ENCODE results near the gene TCHHL1. TPM values are rescaled to one million over a fixed set of nuclear protein-coding genes. Genes with fewer than 3 reads are reported as not detected.
A peak's percentile ranks its signal among the peaks of the same experiment; 100 is the strongest.

The TCHHL1 gene
- total RNA-seq, 3 donors from 2014 or later, result not detected

- peak; percentile 89 for ATAC-seq
- Histone ChIP-seq H3K4me1 (ENCODE audit: low read depth) (peaks cover 21% of the 10 kb centered on the region), H3K9me3 (no peaks in the 10 kb centered on the region), H3K4me3 (peak within 1 kb of the TSS; percentile 31), H3K36me3 (ENCODE audit: low read depth) (no peaks in the 10 kb centered on the region)
- TF ChIP-seq, protein P1, sequence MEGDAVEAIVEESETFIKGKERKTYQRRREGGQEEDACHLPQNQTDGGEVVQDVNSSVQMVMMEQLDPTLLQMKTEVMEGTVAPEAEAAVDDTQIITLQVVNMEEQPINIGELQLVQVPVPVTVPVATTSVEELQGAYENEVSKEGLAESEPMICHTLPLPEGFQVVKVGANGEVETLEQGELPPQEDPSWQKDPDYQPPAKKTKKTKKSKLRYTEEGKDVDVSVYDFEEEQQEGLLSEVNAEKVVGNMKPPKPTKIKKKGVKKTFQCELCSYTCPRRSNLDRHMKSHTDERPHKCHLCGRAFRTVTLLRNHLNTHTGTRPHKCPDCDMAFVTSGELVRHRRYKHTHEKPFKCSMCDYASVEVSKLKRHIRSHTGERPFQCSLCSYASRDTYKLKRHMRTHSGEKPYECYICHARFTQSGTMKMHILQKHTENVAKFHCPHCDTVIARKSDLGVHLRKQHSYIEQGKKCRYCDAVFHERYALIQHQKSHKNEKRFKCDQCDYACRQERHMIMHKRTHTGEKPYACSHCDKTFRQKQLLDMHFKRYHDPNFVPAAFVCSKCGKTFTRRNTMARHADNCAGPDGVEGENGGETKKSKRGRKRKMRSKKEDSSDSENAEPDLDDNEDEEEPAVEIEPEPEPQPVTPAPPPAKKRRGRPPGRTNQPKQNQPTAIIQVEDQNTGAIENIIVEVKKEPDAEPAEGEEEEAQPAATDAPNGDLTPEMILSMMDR (IDR thresholded peaks at IDR 0.05), result no peak
- DNase-seq, result peak; percentile 94 to 96 (median 95)
- intact Hi-C loops (cut with DNase I, micrococcal nuclease), result no loop called here
These were observed 52.3 kb downstream of the TCHHL1 start, which contains the start of gene S100A11 for GRCh38 chr1:152036267-152037216. S100A11 (minus strand) TSS chr1:152037004; CDS start chr1:152036915, 89 bp downstream.

DNA sequence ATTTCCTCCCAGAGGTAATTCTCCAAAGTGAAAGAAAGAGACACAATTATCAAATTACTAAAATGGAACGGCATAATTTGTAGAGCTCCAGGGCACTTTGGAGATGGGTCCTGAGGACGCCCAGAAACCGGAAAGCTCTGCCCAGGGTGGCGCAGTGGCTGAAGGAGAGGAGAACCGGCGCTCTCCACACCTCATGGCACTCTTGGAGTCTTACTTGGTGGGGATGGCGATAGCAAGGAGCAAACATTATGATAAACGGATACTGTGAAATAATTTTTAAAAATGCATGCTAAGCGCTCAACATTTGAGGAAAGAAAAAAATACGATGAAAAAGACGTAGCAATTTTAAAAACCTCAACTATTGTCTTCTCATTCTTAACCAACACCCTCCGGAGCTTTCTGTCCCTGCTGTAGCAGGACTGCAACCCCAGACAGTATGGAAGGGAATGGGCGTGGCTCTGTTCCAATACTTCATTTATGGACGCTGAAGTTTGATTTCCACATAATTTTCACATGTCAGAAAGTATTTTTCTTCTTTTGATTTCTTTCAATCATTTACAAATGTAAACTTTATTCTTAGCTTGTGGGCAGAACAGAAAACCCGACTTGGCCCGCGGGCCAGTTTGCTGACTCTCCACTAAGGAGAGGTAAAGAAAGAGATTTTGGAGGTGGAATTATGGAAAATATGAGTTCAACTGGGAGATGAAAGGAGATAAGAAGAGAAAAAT lies 53.2 kb downstream of the TCHHL1 start:
- ATAC-seq, result peak; percentile 40
- no peaks in the 10 kb centered on the region for H3K36me3 ChIP-seq (ENCODE audit: low read depth)

DNA sequence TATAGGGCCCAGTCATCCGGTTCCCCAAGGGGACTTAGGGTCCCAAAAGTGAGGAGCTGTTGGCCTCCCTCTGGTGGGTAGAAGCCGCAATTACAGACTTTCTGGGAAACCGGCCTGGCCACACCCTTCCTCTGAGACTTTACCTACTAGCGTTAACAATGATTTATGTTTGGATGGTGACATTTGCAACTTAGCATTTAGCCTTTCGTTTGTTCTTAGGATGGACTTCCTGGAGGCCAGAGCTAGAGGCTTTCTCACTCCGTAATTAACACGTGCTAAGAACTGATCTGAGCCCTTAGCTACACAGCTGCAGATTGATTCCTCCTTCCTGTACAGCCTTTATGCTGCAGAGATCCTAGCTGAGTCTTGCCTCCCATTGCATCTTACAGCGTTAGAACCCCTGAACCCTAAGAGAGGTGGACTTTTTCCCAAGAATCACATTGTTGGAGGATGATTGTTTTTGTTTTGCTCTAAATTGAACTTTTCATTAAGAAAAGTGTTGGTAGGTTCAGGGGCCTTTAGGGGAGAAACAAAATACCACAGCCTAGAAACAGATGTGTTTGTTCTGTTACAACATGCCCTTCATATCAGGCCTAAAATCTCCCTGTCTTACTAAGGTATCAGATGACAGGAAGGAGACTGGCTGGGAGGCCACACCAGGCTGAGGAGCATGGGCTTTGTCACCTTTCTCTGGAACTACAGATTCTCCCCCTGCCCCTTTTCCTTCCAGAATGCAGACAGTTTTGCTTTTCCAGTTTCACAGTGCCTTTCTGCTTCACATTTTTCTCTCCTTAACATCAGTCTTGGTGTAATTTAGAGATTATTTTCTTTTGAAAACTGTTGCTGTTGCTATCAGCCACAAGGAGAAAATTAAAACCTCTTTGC lies 54.0 kb downstream of the TCHHL1 start:
- Histone ChIP-seq H3K36me3 (ENCODE audit: low read depth) (no peaks in the 10 kb centered on the region), H3K4me1 (ENCODE audit: low read depth) (peaks cover 21% of the 10 kb centered on the region), H3K9me3 (no peaks in the 10 kb centered on the region), H3K4me3 (no peak overlapping the region)
- TF ChIP-seq, protein P1 (IDR thresholded peaks at IDR 0.05), result peak; percentile 67
- intact Hi-C loops (cut with DNase I, micrococcal nuclease), result no loop called here
- DNase-seq (peak; percentile 64 to 77 (median 73)), ATAC-seq (peak; percentile 72)

More for the DNA sequence above, 53.2 kb downstream of the TCHHL1 start:
- DNase-seq, result peak in 2 of 3 donors; percentile 48 to 68
- Histone ChIP-seq H3K4me3 (peak overlapping the region; percentile 31), H3K4me1 (ENCODE audit: low read depth) (peaks cover 21% of the 10 kb centered on the region), H3K9me3 (no peaks in the 10 kb centered on the region)
- intact Hi-C loops (cut with DNase I, micrococcal nuclease), result no loop called here
- TF ChIP-seq, protein P1 (IDR thresholded peaks at IDR 0.05), result no peak

DNA sequence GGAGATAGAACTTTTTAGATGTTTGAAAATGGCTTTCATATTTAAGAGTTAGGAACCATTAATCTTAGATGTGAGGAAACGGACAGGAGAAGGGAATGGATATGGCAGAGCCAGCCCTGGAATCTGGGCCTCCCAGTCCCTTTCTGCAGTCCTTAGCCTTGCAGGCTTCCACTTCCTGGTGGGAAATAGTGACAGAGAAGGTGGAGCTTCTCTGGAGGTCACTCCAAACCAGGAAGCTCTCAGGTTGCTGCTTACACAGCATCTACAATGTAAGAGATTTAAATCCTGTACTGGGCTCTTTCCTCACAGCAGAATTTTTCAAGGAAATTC lies 54.6 kb downstream of the TCHHL1 start:
- no peak overlapping the region for H3K4me3 ChIP-seq
- no peaks in the 10 kb centered on the region for H3K9me3 ChIP-seq
- ATAC-seq, result peak; percentile 57
- DNase-seq, result no peak
- intact Hi-C loops (cut with DNase I, micrococcal nuclease), result no loop called here
- no peaks in the 10 kb centered on the region for H3K36me3 ChIP-seq (ENCODE audit: low read depth)
- TF ChIP-seq, protein P1 (IDR thresholded peaks at IDR 0.05), result no peak
- H3K4me1 ChIP-seq (ENCODE audit: low read depth), result peaks cover 21% of the 10 kb centered on the region

Other genes starting within 250 kb of the TCHHL1 start
- gene C2CD4D, start 249.2 kb downstream of the TCHHL1 start, total RNA-seq, result 1 to 10 TPM in 1 of 3 donors, under 1 TPM in 2; 0.51 to 1.0 (median 0.61) TPM
- gene THEM5, start 235.4 kb downstream of the TCHHL1 start, total RNA-seq, result not detected
- gene THEM4, start 179.6 kb downstream of the TCHHL1 start, total RNA-seq, result 10 to 100 TPM in 2 of 3 donors, 1 to 10 TPM in 1; 9.1 to 12.7 (median 11.3) TPM
- gene S100A10, start 95.2 kb downstream of the TCHHL1 start, total RNA-seq, result 1,000 to 10,000 TPM in 2 of 3 donors, 100 to 1,000 TPM in 1; 540 to 1,335 (median 1,083) TPM
- gene S100A11, start 52.1 kb downstream of the TCHHL1 start, total RNA-seq, result 100 to 1,000 TPM in 1 of 3 donors, 10 to 100 TPM in 2; 88.8 to 230 (median 93.8) TPM
- gene TCHH, start 26.4 kb upstream of the TCHHL1 start, total RNA-seq, result under 1 TPM in 2 of 3 donors, not detected in 1; 0.05 to 0.09 TPM
- not detected for gene RPTN, start 70.2 kb upstream of the TCHHL1 start, total RNA-seq
- gene HRNR, start 135.1 kb upstream of the TCHHL1 start, total RNA-seq, result not detected
- gene FLG, start 236.2 kb upstream of the TCHHL1 start, total RNA-seq, result not detected

Data from mucosa of descending colon (tissue), 3 donors.